Lung microvascular endothelial cell (primary cell): Measurements from ENCODE around the gene DLG3. TPM values are rescaled to one million over a fixed set of nuclear protein-coding genes. Genes with fewer than 3 reads are reported as not detected.

Experiments used
- DNase-seq, 2 donors: peaks; one replicate each; pipeline versions ENCODE4 v3.0.0 to v3.0.0-alpha.2; 2010; ENCODE audit warnings: low read depth in 2 of 2
- total RNA-seq: library from RNA; depleted of rRNA; stranded (reverse); fragments of >200 nt; gene quantifications from 2 replicates; pipeline ENCODE4 v1.2.1, GENCODE V29; 2014

DLG3 gene
- total RNA-seq, 1 donor from 2014 or later = 0.79 TPM

- no peak for DNase-seq
These were observed 31.7 kb downstream of the DLG3 start for GRCh38 chrX:70476166-70476933.

- peak; percentile 32 to 77 for DNase-seq
These were observed 32.5 kb downstream of the DLG3 start for GRCh38 chrX:70476934-70477733.

GRCh38 chrX:70477734-70478075, 33.1 kb downstream of the DLG3 start:
- DNase-seq = no peak

GRCh38 chrX:70478526-70479245, 34.1 kb downstream of the DLG3 start:
- DNase-seq = no peak

GRCh38 chrX:70479247-70479921, 34.7 kb downstream of the DLG3 start:
- peak; percentile 34 to 71 for DNase-seq

- peak; percentile 27 to 50 for DNase-seq
These were observed 35.5 kb downstream of the DLG3 start for GRCh38 chrX:70479922-70480659.

- peak in 1 of 2 donors; percentile 4 for DNase-seq
These were observed 36.0 kb downstream of the DLG3 start for GRCh38 chrX:70480660-70481018.

- DNase-seq = peak in 1 of 2 donors; percentile 25
These were observed 37.0 kb downstream of the DLG3 start for GRCh38 chrX:70481471-70482270.

GRCh38 chrX:70482300-70482699, 37.7 kb downstream of the DLG3 start:
- no peak for DNase-seq

- no peak for DNase-seq
These were observed 40.8 kb downstream of the DLG3 start for GRCh38 chrX:70485466-70485865.

- no peak for DNase-seq
These were observed 44.2 kb downstream of the DLG3 start for GRCh38 chrX:70488856-70489255.

GRCh38 chrX:70494441-70494840, 49.8 kb downstream of the DLG3 start:
- no peak for DNase-seq

GRCh38 chrX:70496491-70496890, 51.9 kb downstream of the DLG3 start:
- DNase-seq = no peak

GRCh38 chrX:70497026-70497425, 52.4 kb downstream of the DLG3 start:
- DNase-seq = no peak

GRCh38 chrX:70498129-70498528, 53.5 kb downstream of the DLG3 start:
- DNase-seq = no peak

GRCh38 chrX:70500826-70501225, 56.2 kb downstream of the DLG3 start:
- DNase-seq = no peak

GRCh38 chrX:70504772-70505450, 60.3 kb downstream of the DLG3 start:
- DNase-seq = no peak

GRCh38 chrX:70505451-70505841, 60.8 kb downstream of the DLG3 start:
- no peak for DNase-seq

GRCh38 chrX:70508296-70508911, 63.8 kb downstream of the DLG3 start:
- peak; percentile 19 to 53 for DNase-seq
